Left renal cortex interstitium (tissue), 4 donors: ENCODE data around the gene TARBP2. TPM values are rescaled to one million over a fixed set of nuclear protein-coding genes. Genes with fewer than 3 reads are reported as not detected.

Experiments used
- DNase-seq, 4 donors: peaks; one replicate each; pipeline ENCODE4 v3.0.0-alpha.2; 2013; ENCODE audit warnings: low read depth in 4 of 4, low spot score in 2 of 4, missing footprints in 1 of 4
- polyA plus RNA-seq, 4 donors: library from polyadenylated mRNA; unstranded; fragments of 120-200 nt; gene quantifications; one replicate each; pipeline ENCODE4 v1.2.1, GENCODE V29; 2013; ENCODE audit not compliant: insufficient read length in 4 of 4

TARBP2 gene
- polyA plus RNA-seq, 4 donors, result 40.6 to 60.3 (median 53.4) TPM

DNA sequence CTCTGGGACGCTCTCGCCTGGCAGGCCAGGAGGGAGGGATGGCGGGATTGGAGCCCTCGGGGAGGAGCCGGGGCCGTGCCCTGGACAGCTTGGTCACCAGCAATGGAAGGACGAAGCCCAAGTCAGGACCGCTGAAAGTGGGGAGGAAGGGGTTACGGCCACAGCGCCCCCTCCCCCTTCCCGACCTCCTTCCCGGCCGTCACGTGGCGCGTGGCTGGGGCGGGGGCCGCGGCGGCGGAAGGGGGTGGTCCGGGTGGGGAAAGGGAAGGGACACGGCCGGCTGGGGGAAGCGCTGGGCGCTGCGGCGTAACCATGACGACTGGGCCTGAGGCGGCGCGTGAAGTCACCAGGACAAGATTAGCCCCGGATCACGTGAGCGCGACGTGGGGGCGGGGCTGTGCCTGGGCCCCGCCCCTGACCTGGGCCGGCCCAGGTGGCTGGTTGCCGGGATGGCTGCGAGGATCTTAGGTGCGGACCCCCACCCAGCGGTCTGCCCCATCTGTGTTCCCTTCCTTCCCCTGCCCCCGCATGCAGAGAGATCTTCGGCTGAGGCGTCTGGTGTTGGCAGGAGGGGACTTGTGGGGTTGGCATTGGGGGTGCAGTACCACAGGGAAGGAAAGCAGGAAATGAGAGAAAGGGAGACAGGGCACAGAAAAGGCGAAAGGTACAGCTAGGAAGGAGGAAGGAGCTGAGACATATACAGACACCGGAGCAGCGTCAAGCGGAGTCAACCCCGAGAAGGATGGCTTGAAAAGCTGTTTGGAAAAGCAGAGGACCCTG lies 8.1 kb upstream of the TARBP2 start:
- DNase-seq, result peak; percentile 82 to 93 (median 90)

DNA sequence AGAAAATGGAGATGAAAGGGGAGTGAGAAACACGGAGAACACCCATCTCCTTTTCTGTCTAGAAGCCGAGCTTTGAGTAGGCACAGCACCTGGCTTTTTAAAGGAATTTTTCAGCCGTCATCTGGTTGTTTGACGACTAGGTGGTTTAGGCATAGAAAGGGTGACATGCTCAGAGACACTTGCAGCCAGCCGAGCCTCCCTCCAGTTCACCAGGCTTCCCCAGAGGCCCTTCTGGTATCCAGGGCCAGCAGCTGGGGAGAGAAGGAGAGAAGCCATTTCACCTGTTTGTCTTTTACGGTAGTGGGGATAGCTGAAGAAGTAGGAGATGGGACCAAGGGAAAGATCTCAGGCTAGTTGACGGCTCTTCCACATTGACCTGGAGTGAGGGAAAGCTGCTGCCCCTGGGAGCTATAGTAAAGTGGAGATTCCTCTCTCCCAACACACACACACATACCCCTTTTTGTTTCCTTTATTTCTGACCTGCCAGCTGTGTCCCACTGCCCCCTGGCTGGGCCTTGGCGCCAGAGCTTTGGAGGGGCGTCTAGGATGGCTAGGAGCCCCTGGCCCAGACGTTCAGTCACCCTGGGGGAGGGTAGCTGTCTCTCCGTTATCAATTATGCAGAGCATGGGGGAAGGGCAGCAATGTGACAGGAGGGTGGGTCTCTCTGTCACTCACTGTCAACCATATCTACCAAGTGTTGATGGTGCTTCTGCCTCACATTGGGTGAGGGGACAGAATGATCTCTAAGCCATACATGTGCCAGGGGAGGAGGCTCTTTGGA lies 7.3 kb upstream of the TARBP2 start:
- DNase-seq, result no peak

DNA sequence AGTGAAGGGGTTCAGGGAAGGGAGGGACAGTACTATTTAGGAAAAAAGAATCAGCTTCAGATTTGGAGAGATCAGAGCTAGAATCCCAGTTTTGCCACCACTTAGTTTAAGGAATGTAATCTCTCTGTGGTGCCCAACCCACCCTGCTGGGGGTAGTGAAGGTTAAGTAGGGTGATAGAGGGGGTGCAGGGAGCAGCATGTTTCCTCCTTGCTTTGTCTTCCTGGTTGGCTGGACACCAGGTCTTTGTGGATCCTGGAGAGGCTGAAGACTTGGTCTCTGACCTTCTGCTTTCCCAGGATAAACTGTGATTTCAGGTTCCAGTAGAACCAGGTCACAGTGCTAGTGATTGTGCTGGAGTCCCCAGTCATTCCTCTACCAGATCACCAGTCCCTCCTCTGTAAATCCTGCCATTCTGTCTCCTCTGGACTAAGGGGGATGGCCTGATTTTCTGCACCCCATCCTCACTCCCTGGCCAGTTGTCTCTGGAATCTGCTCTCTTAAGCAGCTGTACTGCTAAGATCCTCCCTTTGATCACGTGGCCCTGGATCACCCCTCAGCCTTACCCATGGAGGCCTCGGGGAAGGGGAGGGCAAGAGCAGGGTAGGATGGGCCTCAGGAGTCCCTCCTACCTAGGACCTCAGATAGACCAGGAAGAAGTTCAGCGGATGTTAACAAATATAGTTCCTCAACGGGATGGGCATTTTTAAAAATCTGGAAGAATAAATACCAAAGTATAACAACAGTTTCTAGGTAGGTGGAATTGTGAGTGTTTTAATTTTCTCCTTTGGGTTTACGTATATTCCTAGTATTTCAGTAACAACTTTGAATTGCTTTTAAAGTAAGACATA lies 5.0 kb upstream of the TARBP2 start:
- DNase-seq, result peak in 1 of 4 donors; percentile 46

DNA sequence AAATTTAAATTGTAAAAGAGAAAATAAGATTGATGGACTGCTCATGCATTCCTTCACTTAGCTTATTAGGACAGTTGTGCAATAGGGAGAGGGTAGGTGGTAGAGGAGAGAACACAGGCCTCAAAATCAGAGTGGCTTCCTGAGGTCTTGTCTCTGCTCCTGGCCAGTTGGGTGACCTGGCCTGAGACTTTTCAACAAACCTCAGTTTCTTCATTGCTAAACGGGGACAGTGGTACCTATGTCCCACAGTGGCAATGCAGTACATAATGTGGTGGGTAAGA lies 4.4 kb upstream of the TARBP2 start:
- DNase-seq, result no peak

DNA sequence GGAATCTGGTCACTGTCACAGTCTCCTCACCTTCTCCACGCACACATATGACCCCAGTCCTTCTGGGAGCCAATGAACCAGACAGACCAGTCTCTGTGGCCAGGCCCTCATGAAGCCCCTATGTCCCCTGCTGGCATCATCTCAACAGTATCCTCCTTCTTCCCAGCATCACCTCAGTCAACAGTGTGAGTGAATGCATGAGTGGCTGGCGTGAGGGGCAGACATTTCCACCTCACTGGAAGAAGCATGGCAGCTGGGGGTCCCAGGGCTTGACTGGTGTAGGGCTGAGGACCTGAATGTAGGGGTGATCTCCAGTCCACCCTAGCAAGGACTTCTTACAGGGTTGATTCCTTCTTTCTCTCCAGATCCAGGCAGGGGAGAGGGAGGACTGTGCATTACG lies 3.6 kb upstream of the TARBP2 start:
- no peak for DNase-seq

DNA sequence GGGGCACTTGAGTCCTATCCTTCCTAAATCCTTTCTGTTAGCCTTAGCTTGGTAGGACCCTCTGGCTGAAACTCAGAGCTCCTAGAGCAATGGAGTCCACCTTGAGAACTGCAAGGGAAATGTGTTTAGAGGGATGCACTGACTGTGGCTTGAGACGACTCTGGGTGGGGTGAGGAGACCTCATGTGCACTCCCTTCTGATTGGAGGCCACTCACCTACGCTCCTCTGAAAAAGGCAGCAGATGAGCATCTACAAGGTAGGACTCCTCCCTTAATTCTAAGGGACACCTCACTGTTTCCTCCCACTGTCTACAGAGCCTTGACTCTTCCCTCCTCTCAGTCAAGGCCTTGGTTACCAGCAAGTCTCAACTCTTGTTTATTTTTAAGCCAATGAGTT lies 2.9 kb upstream of the TARBP2 start:
- no peak for DNase-seq

DNA sequence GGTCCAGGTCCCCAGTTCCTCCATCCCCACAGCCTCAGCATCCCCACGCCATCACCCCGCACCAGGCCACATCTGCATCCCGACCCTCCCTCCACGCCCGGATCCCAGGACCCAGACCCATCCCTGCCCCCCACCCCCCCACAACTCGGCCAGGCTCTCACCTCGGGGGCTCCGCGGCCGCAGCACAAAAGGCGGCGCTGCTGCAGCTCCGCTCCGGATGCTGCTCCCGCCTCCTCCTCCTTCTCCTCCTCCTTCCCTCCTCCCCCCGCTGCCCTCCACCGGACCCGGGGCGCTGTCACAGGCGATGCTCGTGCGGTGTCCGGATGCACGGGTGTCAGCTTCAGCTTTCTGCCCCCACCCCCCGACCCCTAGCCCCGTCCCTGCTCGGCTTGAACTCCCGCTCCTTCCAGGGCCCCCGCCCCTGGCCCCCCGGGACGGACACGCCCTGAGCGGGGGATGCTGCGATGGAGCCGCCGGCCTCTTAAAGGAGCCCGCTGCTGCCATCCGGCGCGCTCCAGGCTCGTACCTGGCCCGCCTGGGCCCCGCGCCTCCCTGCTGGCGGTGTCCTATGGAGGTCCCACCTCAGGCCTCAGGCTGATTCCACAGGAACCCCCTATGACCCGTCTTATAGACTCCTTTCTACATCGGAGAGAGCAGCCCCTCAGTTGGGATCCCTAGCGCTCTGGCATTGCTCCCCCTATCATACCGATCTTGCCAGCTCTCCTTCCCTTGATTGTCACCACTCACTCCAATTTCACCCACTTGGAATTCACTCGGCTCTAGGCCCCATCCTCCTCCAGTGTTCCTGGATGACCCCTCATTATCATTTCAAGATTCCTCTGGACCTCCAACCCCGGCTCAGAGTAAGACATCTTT lies 1.6 kb upstream of the TARBP2 start, which contains the start of gene MAP3K12:
Gene MAP3K12, minus strand, starts transcription at position 193 of the 876 bp plus-strand sequence. CDS start 12,067 bp downstream, outside the sequence.
- DNase-seq, result peak in 1 of 4 donors; percentile 37

DNA sequence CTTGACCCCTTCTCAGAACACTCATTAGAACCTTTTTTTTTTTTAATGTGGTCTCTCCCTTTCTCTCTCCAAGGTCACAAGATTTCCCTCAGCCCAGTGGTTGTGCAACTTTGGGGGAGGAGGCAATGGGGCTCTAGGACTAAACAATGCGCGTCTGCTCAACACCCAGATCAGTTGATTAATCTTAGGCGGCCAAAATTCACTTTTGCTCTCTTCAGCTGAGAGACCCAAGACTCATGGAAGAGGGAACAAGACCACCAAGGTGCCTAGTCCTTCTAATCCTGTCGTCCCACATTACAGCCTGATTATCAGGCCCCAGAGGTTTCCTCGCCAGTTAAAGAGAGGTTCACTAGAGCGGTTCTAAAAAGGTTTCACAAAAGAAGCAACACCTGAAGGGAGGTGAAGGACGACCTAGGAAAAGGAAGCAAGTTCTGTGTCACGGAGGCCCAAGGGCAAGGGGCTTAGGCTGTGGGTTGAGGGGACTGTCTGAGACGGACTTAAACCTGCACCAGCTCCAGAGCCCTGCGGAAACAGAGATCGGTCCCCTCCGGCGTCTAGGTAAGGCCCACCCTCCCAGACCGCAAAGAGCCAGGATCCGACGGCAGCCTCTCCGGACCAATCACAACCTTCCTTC lies 824 bp upstream of the TARBP2 start:
- no peak for DNase-seq

DNA sequence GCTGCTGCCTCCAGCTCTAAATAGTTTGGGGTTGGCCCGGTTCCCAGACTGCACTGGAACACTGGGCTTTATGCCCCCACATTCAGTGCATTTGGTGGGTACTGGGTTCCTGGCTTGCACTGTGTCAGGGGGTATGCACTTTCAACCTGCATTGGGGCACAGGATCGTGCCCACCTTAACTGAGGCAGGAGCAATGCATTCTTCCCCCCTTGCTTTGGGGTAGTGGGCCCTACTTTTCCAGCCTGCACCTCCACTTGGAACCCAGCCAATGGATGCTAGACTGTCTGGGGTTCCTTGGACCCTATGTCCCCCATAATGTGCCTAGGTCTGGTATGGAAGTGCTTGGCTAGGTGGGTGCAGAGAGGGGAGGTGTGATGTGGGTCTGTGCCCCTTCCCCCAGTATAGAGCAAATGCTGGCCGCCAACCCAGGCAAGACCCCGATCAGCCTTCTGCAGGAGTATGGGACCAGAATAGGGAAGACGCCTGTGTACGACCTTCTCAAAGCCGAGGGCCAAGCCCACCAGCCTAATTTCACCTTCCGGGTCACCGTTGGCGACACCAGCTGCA lies 615 bp downstream of the TARBP2 start:
- no peak for DNase-seq

DNA sequence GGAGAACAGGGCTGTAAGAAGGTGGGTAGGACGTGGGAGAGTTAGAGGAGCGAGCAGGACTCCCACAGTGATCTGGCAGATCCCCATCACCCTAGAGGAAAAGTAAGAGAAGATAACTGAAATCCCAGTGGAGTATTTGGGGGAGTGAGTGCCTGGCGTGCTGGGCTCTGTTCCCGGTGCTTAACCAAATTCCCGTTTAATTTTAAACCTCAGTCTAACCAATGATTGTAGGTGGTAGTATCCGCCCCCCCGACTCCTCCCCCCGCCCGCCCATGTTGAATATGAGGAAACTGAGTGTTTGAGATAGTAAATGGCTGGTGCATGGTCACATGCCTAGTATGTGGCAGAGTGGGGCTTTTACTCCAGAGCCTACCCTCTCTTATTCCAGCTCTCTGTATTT lies 1.2 kb downstream of the TARBP2 start:
- DNase-seq, result no peak

DNA sequence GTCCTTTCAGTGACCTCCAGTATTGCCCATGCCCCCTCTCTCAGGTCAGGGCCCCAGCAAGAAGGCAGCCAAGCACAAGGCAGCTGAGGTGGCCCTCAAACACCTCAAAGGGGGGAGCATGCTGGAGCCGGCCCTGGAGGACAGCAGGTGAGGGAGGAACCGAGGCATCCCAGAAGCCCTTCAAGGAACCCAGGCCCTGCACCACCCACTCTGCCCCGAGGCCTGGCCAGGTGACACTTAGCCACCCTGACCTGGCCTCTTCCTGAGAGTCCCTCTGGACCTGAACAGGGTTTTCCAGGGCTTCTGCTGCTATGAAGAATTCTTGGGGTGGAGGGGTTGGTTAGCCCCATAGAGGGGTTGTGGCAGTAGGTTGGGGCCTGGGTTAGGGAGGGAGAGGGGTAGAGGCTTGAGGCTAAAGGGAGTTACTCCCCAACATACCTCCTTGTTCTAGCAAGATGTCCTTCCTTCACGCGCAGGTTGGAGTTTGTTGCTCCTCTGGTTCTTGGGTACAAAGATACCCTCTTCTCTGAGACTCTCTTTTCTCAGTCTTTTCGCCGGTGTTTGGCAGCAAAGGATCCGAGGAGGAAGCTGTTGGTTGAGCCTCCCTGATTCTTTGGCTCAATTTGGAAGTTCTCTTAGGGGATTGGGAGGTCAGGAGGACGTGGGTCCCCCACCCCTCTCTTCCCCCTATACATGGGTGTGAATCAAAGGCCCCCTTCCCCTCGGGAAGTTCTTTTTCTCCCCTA lies 2.1 kb downstream of the TARBP2 start:
- no peak for DNase-seq

DNA sequence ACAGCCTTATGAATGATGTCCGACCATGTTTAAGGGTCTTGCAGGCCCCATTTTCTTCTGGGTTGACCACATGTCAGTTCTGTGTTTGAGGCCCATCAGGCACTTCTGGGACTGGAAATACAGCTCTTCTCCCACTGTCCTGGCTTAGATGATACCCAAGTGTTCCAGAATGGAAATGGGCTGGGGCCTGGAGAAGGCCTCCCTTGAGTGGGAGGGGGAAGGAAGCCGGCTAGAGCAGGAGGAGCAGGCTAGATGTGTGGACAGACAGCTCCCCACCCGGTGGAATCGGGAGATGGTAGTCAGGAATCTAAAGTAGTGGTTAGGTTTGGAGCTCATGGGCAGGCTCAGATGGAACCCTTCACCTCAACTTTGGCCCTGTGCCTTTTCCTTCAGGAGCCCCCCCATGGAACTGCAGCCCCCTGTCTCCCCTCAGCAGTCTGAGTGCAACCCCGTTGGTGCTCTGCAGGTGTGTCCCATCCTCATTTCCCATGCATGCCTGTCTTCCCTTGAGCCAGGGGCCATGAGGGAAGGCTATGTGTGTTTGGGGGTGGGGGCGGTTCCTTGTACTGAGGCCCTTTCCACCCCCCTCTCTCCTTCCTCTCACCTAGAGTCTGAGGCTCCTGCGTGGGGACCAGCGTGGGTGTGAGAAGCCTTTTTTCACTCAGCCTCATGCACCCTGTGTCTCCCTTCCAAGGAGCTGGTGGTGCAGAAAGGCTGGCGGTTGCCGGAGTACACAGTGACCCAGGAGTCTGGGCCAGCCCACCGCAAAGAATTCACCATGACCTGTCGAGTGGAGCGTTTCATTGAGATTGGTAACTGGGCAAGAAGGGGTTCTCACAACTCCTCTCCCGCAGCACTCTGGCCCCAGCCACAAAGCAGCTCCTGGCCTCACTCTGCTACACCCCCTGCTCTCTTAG lies 3.2 kb downstream of the TARBP2 start:
- no peak for DNase-seq

DNA sequence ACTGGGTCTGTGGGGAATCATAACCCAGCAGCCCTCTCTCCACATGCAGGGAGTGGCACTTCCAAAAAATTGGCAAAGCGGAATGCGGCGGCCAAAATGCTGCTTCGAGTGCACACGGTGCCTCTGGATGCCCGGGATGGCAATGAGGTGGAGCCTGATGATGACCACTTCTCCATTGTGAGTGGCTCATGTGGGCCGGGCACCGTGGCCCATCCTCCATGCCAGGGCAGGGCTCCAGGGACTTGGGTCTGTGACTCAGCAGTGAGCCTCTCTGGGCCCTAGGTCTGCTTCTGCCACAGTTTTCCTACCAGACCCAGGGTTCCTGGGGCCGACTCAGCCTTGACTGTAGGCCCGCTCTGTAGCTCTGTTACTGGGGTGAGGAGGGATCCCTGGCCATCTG lies 4.0 kb downstream of the TARBP2 start:
- no peak for DNase-seq

DNA sequence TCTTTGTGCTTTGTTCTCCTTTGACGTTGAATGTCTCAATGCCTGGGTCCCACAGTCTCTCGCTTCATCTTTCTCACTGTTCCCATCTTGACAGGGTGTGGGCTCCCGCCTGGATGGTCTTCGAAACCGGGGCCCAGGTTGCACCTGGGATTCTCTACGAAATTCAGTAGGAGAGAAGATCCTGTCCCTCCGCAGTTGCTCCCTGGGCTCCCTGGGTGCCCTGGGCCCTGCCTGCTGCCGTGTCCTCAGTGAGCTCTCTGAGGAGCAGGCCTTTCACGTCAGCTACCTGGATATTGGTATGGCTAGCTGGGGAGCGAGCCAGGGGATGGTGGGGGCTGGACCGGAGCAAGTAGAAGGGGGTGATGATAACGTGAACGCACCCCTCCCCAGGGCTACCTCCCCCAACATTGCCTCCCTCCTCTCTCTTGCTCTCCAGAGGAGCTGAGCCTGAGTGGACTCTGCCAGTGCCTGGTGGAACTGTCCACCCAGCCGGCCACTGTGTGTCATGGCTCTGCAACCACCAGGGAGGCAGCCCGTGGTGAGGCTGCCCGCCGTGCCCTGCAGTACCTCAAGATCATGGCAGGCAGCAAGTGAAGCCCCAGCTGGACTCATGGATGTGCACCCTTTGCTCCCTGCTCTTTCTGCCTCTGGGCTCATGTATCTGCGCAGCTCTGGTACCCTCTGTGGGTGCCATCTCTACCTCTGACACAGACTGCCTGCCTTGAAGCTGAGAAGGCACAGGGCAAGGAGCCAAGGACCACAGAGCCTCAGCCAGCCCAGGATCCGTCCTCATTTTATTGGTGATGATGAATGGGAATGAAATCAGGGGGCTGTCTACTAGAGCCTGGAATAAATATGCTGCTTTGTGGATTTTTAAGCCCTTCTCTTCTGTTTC lies 4.7 kb downstream of the TARBP2 start:
- no peak for DNase-seq

DNA sequence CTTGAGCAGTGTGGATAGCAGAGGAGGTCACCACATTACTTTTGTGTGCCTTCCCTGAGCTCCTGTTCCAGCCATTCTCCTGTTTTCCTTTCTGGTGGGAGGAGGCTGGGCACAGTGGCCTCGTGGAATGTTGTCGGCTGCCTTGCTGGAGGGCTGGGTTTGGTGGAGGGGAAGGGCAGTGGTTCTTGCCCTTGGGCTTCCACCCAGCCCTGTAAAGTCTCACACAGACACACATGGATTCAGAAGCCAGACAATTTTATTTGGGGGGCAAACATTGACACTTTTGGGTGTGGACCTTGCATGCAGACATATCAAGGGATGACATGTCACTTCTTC lies 5.3 kb downstream of the TARBP2 start:
- no peak for DNase-seq

DNA sequence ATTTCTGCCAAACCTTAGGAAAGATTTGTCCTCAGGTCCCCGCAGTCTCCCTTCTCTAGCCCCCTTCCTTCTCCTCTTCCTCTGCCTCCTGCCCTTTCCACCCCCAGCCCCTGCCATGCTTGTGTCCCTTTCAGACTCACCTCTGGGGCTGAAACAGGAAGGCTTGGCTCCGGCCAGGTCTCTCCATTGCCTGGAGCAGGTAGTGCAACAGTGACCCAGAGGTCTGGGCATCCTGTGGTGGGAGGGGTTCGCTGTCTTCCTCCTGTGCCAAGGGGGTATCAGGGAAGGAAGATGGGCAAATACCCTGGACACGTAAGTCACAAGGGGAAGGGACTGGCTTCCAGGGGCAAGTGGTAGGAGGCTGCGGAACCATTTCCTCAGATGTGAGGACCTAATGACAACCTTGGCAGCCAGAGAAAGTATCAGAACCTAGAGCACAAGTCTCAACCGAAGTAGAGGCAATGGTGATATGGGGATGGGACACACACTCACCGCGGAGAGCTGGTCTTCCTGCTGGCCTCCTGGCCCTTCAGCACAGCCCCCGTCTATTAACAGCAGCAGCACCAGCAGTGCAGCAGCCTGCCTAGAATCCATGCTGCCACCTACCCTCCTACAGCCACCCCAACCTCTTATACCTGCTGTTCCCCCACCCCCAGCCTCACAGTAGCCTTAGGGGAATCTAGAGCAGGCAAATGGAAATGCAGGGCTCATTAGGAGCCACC lies 6.0 kb downstream of the TARBP2 start, which contains the start of gene NPFF:
Gene NPFF, minus strand, starts transcription at position 604 of the 722 bp plus-strand sequence. Its CDS starts 10 bp downstream, at position 594.
- no peak for DNase-seq
